PC-9 (cell line): ENCODE results near the gene ZNF716. TPM values are rescaled to one million over a fixed set of nuclear protein-coding genes. Genes with fewer than 3 reads are reported as not detected.

Experiments
- BruUV-seq: library from RNA; stranded (reverse); fragments of 400-500 nt; replicated peaks from 2 replicates; lab custom pipeline; 2021; lab: Mats Ljungman, UMichigan
- CTCF ChIA-PET: fragments of 300-600 bp; sonication (Branson Sonifier 250); formaldehyde crosslinking; loops from one replicate; lab custom pipeline; 2022; ENCODE audit warnings: antibody characterized with exemption; lab: Charles Lee
- POLR2A ChIA-PET: fragments of 300-600 bp; sonication (Branson Sonifier 250); formaldehyde crosslinking; loops from one replicate; lab custom pipeline; 2022; ENCODE audit warnings: antibody characterized with exemption; ENCODE audit not compliant: unreplicated experiment; lab: Charles Lee
- DNase-seq, 2 experiments: peaks; one replicate each; pipeline versions ENCODE4 v3.0.0 to v3.0.0-alpha.2; 2015 to 2022; ENCODE audit warnings: mixed read lengths in 1 of 2
- H2AFZ ChIP-seq: fragments of 200-600 bp; sonication (generic); 2 replicates; pipeline ENCODE4 v1.8.1; 2017; ENCODE audit warnings: antibody characterized with exemption
- H3F3A ChIP-seq: fragments of 200-600 bp; sonication (generic); 2 replicates; pipeline ENCODE4 v1.8.1; 2017; ENCODE audit warnings: antibody characterized with exemption, mild to moderate bottlenecking, low read depth; ENCODE audit not compliant: insufficient read depth
- H3K27ac ChIP-seq: fragments of 200-600 bp; sonication (generic); 2 replicates; pipeline ENCODE4 v1.6.1; 2016; ENCODE audit warnings: mixed run types
- H3K27me3 ChIP-seq: fragments of 200-600 bp; sonication (generic); 2 replicates; pipeline ENCODE4 v1.6.1; 2016; ENCODE audit warnings: low read depth, mixed run types; ENCODE audit not compliant: insufficient read depth
- H3K36me3 ChIP-seq: fragments of 200-600 bp; sonication (generic); 2 replicates; pipeline ENCODE4 v1.6.1; 2016; ENCODE audit warnings: low read depth, mixed run types
- H3K4me1 ChIP-seq: fragments of 200-600 bp; sonication (generic); replicated peaks from 2 replicates; pipeline ENCODE4 v1.6.1; 2016; ENCODE audit warnings: mixed run types; ENCODE audit not compliant: insufficient read depth
- H3K4me2 ChIP-seq: fragments of 200-600 bp; sonication (generic); 2 replicates; pipeline ENCODE4 v1.6.1; 2017; ENCODE audit warnings: mixed run types
- H3K4me3 ChIP-seq: fragments of 200-600 bp; sonication (generic); 2 replicates; pipeline ENCODE4 v1.6.1; 2016; ENCODE audit warnings: mixed run types
- H3K79me2 ChIP-seq: fragments of 200-600 bp; sonication (generic); 2 replicates; pipeline ENCODE4 v1.6.1; 2017; ENCODE audit warnings: low read depth, mixed run types
- H3K9me2 ChIP-seq: fragments of 200-600 bp; sonication (generic); 2 replicates; pipeline ENCODE4 v1.8.1; 2017; ENCODE audit warnings: mild to moderate bottlenecking; ENCODE audit not compliant: insufficient read depth
- H3K9me3 ChIP-seq: fragments of 200-600 bp; sonication (generic); 2 replicates; pipeline ENCODE4 v1.8.1; 2016; ENCODE audit warnings: low read depth; ENCODE audit not compliant: insufficient read depth
- H4K20me1 ChIP-seq: fragments of 200-600 bp; sonication (generic); 2 replicates; pipeline ENCODE4 v1.8.1; 2017; ENCODE audit not compliant: insufficient read depth
- EZH2 ChIP-seq: fragments of 200-600 bp; sonication (generic); IDR thresholded peaks from 2 replicates; pipeline ENCODE4 v1.8.0; 2017; ENCODE audit warnings: antibody characterized with exemption, low read depth
- intact Hi-C: fragments of 100-400 bp; cut with micrococcal nuclease; formaldehyde crosslinking; loops from one replicate; pipeline ENCODE4 v1.10.0; 2022; ENCODE audit not compliant: unreplicated experiment
- total RNA-seq: library from RNA; stranded (reverse); gene quantifications from 2 replicates; pipeline ENCODE4 v1.2.3, GENCODE V29; 2021
- TF ChIP-seq, protein P1 (sequence below): fragments of 200-600 bp; sonication (generic); conservative IDR thresholded peaks from 2 replicates; pipeline ENCODE4 v1.6.1; 2017; ENCODE audit warnings: mixed run types, antibody characterized with exemption, mild to moderate bottlenecking, moderate library complexity

Gene ZNF716
- total RNA-seq, 1 experiment from 2014 or later = not detected

DNA sequence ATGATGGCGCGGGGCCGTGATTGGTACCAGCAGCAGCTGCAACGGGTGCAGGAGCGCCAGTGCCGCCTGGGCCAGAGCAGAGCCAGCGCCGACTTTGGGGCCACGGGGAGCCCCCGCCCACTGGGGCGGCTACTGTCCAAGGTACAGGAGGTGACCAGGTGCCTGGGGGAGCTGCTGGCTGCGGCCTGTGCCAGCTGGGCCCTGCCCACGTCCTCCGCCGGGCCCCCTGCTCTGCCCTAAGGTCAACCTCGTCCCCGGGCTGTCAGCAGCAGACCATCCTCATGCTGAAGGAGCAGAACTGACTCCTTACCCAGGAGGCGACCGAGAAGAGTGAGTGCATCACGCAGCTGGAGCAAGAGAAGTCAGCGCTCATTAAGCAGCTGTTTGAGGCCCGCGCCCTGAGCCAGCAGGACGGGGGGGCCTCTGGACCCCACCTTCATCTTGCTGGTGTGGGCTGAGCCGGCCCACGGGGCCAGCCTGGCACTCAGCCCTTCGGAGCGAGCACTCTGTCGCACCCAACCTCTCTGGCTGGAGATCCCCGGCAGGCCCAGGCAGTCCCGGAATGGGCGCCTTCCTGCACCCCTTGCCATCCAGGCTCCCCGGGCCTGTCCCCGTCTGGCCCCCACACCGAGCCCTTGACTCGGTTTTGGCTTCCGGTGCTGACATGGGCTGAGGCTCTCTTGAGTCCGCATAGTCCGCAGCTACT is 24.6 kb upstream of the ZNF716 start:
- H3K36me3 ChIP-seq = no peaks in the 10 kb centered on the region
- ChIA-PET POLR2A (no interaction called here), CTCF (no interaction called here)
- H4K20me1 ChIP-seq = no peaks in the 10 kb centered on the region
- no peaks in the 10 kb centered on the region for H3K9me3 ChIP-seq
- BruUV-seq = no TSS peak
- H3F3A ChIP-seq = no peaks in the 10 kb centered on the region
- H3K4me3 ChIP-seq = no peak overlapping the region
- no peak overlapping the region for H3K27ac ChIP-seq
- H3K79me2 ChIP-seq = no peaks in the 10 kb centered on the region
- DNase-seq = no peak
- no peaks in the 10 kb centered on the region for H3K9me2 ChIP-seq
- no peaks in the 10 kb centered on the region for H3K4me1 ChIP-seq
- H2AFZ ChIP-seq = no peak overlapping the region
- H3K27me3 ChIP-seq = no peaks in the 10 kb centered on the region
- TF ChIP-seq, protein P1, sequence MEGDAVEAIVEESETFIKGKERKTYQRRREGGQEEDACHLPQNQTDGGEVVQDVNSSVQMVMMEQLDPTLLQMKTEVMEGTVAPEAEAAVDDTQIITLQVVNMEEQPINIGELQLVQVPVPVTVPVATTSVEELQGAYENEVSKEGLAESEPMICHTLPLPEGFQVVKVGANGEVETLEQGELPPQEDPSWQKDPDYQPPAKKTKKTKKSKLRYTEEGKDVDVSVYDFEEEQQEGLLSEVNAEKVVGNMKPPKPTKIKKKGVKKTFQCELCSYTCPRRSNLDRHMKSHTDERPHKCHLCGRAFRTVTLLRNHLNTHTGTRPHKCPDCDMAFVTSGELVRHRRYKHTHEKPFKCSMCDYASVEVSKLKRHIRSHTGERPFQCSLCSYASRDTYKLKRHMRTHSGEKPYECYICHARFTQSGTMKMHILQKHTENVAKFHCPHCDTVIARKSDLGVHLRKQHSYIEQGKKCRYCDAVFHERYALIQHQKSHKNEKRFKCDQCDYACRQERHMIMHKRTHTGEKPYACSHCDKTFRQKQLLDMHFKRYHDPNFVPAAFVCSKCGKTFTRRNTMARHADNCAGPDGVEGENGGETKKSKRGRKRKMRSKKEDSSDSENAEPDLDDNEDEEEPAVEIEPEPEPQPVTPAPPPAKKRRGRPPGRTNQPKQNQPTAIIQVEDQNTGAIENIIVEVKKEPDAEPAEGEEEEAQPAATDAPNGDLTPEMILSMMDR = no peak
- TF ChIP-seq EZH2 = no peak
- no peak overlapping the region for H3K4me2 ChIP-seq
- intact Hi-C loops = no loop called here

DNA sequence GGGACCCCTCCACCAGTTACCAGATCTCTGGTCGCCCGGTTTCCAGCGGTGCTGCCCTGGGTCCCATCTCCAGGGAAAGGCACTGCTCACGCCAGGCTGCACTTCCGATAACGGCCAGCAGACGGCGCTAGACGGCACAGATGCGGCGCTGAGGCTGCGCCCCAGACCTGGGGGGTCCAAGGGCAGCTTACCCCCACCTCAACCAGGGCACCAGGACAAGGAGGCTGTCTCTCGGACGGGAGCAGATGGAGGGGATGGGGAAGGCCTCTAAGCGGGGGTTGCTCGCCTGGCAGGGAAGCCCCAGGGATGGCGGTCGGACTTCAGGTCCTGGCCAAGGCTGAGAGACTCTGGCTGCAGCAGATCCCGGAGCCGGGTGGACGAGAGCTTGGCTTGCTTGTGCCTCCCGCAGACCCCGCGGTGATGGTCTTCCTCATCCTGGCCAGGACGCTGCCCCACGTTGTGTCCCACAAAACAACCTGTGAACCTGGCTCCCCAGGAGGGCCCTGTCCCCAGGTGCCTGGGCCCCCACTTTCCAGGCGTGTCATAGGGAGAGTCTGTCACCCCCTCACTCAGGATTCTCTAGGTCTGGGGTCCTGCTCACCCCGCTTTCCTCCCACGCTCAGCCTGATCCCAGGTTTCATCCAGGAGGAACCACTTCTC is 23.9 kb upstream of the ZNF716 start:
- Histone ChIP-seq H2AFZ (no peak overlapping the region), H3K79me2 (no peaks in the 10 kb centered on the region), H3K4me3 (no peak overlapping the region), H3K9me3 (no peaks in the 10 kb centered on the region), H3K27ac (no peak overlapping the region), H3K27me3 (no peaks in the 10 kb centered on the region), H3F3A (no peaks in the 10 kb centered on the region), H4K20me1 (no peaks in the 10 kb centered on the region), H3K4me1 (no peaks in the 10 kb centered on the region), H3K9me2 (no peaks in the 10 kb centered on the region), H3K4me2 (no peak overlapping the region), H3K36me3 (no peaks in the 10 kb centered on the region)
- ChIA-PET CTCF (no interaction called here), POLR2A (no interaction called here)
- intact Hi-C loops = no loop called here
- TF ChIP-seq, protein P1 = peak; percentile 61
- TF ChIP-seq EZH2 = no peak
- BruUV-seq = no TSS peak
- no peak for DNase-seq

DNA sequence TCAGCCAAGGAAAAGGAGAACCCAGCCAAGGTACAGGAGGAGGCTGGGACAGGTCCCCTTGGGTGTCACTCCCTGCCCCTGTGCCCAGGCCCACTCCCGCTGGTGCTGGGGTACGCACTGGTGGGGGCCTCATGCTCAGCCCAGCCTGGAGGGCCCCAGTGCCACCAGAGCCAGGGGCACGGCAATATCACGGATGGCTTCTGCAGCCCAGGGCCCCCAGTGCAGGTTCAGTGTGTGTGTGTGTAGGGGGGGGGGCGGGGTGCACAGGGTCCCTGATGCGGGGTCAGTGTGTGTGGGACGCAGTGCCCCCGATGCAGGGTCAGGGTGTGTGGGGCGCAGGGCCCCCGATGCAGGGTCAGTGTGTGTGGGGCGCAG is 23.4 kb upstream of the ZNF716 start:
- no peak for DNase-seq
- Histone ChIP-seq H4K20me1 (no peaks in the 10 kb centered on the region), H3K4me3 (no peak overlapping the region), H3K4me1 (no peaks in the 10 kb centered on the region), H3K4me2 (no peak overlapping the region), H3F3A (no peaks in the 10 kb centered on the region), H2AFZ (no peak overlapping the region), H3K9me2 (no peaks in the 10 kb centered on the region), H3K27ac (no peak overlapping the region), H3K36me3 (no peaks in the 10 kb centered on the region), H3K9me3 (no peaks in the 10 kb centered on the region), H3K79me2 (no peaks in the 10 kb centered on the region), H3K27me3 (no peaks in the 10 kb centered on the region)
- no TSS peak for BruUV-seq
- ChIA-PET CTCF (no interaction called here), POLR2A (no interaction called here)
- TF ChIP-seq, protein P1 = no peak
- no peak for TF ChIP-seq EZH2
- intact Hi-C loops = no loop called here
